ENCODE results near the gene GLS2.
"Not testable (repeated sequence)": the region's sequence is repeated elsewhere in the genome, so short reads cannot be mapped to it uniquely, and the experiment has no call there.

GRCh38 chr12:56499452-56499851, 11.5 kb upstream of the GLS2 start:
- not testable (repeated sequence) for TF ChIP-seq CTCF (IDR thresholded peaks at IDR 0.05 in 8 of 11, conservative IDR thresholded peaks at IDR 0.05 in 3 of 11); POLR2AphosphoS5 (IDR thresholded peaks at IDR 0.05); POLR2A (IDR thresholded peaks at IDR 0.05)
